GM12801 (cell line): ENCODE data around the gene RNF8.

Experiments used
- CTCF ChIP-seq: IDR thresholded peaks from one replicate; pipeline ENCODE4 v1.5.1; 2011; ENCODE audit warnings: control low read depth; ENCODE audit not compliant: insufficient read length; ENCODE audit errors: extremely low read depth

Gene RNF8

GRCh38 chr6:37344308-37344707 is 9.5 kb upstream of the RNF8 start:
- TF ChIP-seq CTCF = no peak

- no peak for TF ChIP-seq CTCF
Observed at GRCh38 chr6:37347177-37347576, 6.6 kb upstream of the RNF8 start.

- no peak for TF ChIP-seq CTCF
Observed at GRCh38 chr6:37347670-37348111, 6.1 kb upstream of the RNF8 start.

- TF ChIP-seq CTCF = no peak
Observed at GRCh38 chr6:37351027-37351426, 2.8 kb upstream of the RNF8 start.

GRCh38 chr6:37352384-37352783 is 1.4 kb upstream of the RNF8 start:
- no peak for TF ChIP-seq CTCF

- no peak for TF ChIP-seq CTCF
Observed at GRCh38 chr6:37354526-37355384, 972 bp downstream of the RNF8 start.

- TF ChIP-seq CTCF = no peak
Observed at GRCh38 chr6:37357288-37357687, 3.5 kb downstream of the RNF8 start.
